ENCODE data around the gene ARHGAP26. TPM values are rescaled to one million over a fixed set of nuclear protein-coding genes. Genes with fewer than 3 reads are reported as not detected.

The ARHGAP26 gene
- total RNA-seq, 1 experiment from 2014 or later, result 34.5 TPM

- TF ChIP-seq YY1 (IDR thresholded peaks at IDR 0.05; ENCODE audit: extremely low read depth, insufficient replicate concordance, low read depth, low read length), result no peak
Observed at GRCh38 chr5:142746532-142747433, 23.4 kb upstream of the ARHGAP26 start (continued).

- Histone ChIP-seq H3K9me3 (ENCODE audit: control insufficient read depth in 1 of 2, insufficient read depth in 1 of 2, low read depth in 1 of 2, low read length in 2 of 2) (no peaks in the 10 kb centered on the region), H3K9ac (ENCODE audit: low read length) (no peak overlapping the region), H4K20me1 (ENCODE audit: insufficient read depth) (no peaks in the 10 kb centered on the region), H3K79me2 (ENCODE audit: insufficient read depth, low read length) (no peaks in the 10 kb centered on the region), H3K4me1 (ENCODE audit: control insufficient read depth in 1 of 2, insufficient read depth in 2 of 2, low read length in 2 of 2) (peaks cover 3 to 16% of the 10 kb centered on the region in 2 experiments; a peak in 3 of 4 replicates), H3K27me3 (ENCODE audit: insufficient read depth, low read length) (no peaks in the 10 kb centered on the region), H3K9me2 (ENCODE audit: insufficient read depth) (0 out of 2 replicates have a peak, but pooled peaks cover 4% of the 10 kb centered on the region), H3K27ac (ENCODE audit: low read depth, low read length) (no peak overlapping the region), H3K4me3 (replicated peaks in 1 of 2; ENCODE audit: low read depth in 1 of 2, low read length in 2 of 2) (no peak overlapping the region), H3K4me2 (ENCODE audit: low read length) (no peak overlapping the region), H3K36me3 (ENCODE audit: control insufficient read depth in 1 of 2, insufficient read depth in 2 of 2, low read length in 2 of 2) (no peaks in the 10 kb centered on the region), H2AFZ (ENCODE audit: low read depth, low read length, poor library complexity, severe bottlenecking) (no peak overlapping the region)
- BruUV-seq (replicated peaks), result no TSS peak
- ChIA-PET POLR2A (interaction anchor here (1.0 kb wide), 1 partner anchor 119 kb away, joined by 3 read pairs; no protein-coding TSS in a partner anchor), CTCF (interaction anchor here (0.7 to 5.8 kb wide), 16 partner anchors 8 to 211 kb away, joined by 3 to 96 read pairs (median 6); no protein-coding TSS in a partner anchor), RAD21 (ENCODE audit: low non-redundant PET in 1 of 2, low total read pairs in 2 of 2, uncharacterized antibody in 2 of 2, unreplicated experiment in 2 of 2) (interaction anchor here (0.6 to 3.1 kb wide), 11 partner anchors 31 to 151 kb away, joined by 3 to 17 read pairs (median 5); no protein-coding TSS in a partner anchor)
- intact Hi-C loops (cut with micrococcal nuclease), result loop anchor here (1.0 to 2.0 kb wide), 3 partner anchors 119 to 141 kb away; no protein-coding TSS in a partner anchor
- DNase-seq (ENCODE audit: low read depth, low spot score) (no peak), ATAC-seq (no peak)
- TF ChIP-seq POLR2A (IDR thresholded peaks at IDR 0.05; ENCODE audit: borderline replicate concordance, extremely low read depth, insufficient read depth, insufficient read length) (no peak), POLR2AphosphoS5 (IDR thresholded peaks at IDR 0.05; ENCODE audit: low read depth, low read length) (no peak), MAX (IDR thresholded peaks at IDR 0.05) (no peak), CTCF (IDR thresholded peaks at IDR 0.05 in 2 of 3, conservative IDR thresholded peaks at IDR 0.05 in 1 of 3; ENCODE audit: borderline replicate concordance in 1 of 3, insufficient read depth in 1 of 3, low read depth in 2 of 3, low read length in 2 of 3) (no peak), EGR1 (IDR thresholded peaks at IDR 0.05; ENCODE audit: low read depth) (no peak), RAD21 (IDR thresholded peaks at IDR 0.05; ENCODE audit: low read depth) (no peak), SIN3A (IDR thresholded peaks at IDR 0.05; ENCODE audit: low read depth) (no peak), SRF (IDR thresholded peaks at IDR 0.05; ENCODE audit: low read depth) (no peak), ELF1 (IDR thresholded peaks at IDR 0.05; ENCODE audit: borderline replicate concordance, low read depth) (no peak), EZH2phosphoT487 (IDR thresholded peaks at IDR 0.05; ENCODE audit: borderline replicate concordance) (no peak), CEBPB (IDR thresholded peaks at IDR 0.05; ENCODE audit: low read depth) (no peak), EZH2 (IDR thresholded peaks at IDR 0.05) (no peak), ATF3 (IDR thresholded peaks at IDR 0.05) (no peak), ZNF274 (IDR thresholded peaks at IDR 0.05; ENCODE audit: low read depth, low read length) (no peak)
Observed at GRCh38 chr5:142748132-142748531, 22.0 kb upstream of the ARHGAP26 start.
